LNCAP (cell line): ENCODE results near the gene SETD2.

Source experiments
- TF ChIP-seq, protein P1 (sequence below): fragments of 450-650 bp; IDR thresholded peaks from 2 replicates; pipeline ENCODE4 v1.5.1; 2017; ENCODE audit warnings: mild to moderate bottlenecking

The SETD2 gene

DNA sequence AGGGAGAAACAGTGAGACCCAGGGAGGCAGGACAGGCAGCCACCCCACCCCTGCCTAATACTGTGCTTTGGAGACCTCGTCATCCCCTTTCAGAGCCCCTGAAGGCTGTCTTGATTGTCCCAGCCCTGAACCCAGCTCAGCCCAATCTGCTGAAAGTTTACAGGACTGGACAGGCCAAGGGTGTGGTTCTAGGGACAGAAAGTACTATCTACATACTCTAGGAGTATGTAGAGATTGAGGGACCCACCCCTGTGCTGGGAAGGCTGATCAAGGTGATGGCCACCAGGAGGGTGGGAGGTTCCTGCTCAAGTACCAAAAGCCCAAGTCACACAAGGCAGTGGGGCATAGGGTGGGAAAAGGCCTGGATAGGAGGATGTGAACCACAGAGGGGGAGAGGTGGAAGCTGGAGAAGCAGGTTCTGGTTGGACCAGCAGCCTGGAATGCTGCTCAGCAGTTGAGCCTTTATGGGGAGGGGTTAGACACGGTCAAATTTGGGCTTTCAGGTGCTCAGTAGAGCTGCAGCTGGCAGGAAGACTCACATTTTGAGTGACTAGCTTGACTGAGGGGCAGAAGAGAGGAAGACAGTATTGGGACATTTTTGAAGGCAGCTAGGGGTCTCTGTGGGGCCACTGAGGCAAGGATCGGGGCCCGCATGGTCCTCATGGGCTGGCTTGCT lies 177.7 kb downstream of the SETD2 start:
- TF ChIP-seq, protein P1, sequence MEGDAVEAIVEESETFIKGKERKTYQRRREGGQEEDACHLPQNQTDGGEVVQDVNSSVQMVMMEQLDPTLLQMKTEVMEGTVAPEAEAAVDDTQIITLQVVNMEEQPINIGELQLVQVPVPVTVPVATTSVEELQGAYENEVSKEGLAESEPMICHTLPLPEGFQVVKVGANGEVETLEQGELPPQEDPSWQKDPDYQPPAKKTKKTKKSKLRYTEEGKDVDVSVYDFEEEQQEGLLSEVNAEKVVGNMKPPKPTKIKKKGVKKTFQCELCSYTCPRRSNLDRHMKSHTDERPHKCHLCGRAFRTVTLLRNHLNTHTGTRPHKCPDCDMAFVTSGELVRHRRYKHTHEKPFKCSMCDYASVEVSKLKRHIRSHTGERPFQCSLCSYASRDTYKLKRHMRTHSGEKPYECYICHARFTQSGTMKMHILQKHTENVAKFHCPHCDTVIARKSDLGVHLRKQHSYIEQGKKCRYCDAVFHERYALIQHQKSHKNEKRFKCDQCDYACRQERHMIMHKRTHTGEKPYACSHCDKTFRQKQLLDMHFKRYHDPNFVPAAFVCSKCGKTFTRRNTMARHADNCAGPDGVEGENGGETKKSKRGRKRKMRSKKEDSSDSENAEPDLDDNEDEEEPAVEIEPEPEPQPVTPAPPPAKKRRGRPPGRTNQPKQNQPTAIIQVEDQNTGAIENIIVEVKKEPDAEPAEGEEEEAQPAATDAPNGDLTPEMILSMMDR = no peak

- TF ChIP-seq, protein P1 = no peak
Observed at GRCh38 chr3:46985588-46985987, 178.3 kb downstream of the SETD2 start.

DNA sequence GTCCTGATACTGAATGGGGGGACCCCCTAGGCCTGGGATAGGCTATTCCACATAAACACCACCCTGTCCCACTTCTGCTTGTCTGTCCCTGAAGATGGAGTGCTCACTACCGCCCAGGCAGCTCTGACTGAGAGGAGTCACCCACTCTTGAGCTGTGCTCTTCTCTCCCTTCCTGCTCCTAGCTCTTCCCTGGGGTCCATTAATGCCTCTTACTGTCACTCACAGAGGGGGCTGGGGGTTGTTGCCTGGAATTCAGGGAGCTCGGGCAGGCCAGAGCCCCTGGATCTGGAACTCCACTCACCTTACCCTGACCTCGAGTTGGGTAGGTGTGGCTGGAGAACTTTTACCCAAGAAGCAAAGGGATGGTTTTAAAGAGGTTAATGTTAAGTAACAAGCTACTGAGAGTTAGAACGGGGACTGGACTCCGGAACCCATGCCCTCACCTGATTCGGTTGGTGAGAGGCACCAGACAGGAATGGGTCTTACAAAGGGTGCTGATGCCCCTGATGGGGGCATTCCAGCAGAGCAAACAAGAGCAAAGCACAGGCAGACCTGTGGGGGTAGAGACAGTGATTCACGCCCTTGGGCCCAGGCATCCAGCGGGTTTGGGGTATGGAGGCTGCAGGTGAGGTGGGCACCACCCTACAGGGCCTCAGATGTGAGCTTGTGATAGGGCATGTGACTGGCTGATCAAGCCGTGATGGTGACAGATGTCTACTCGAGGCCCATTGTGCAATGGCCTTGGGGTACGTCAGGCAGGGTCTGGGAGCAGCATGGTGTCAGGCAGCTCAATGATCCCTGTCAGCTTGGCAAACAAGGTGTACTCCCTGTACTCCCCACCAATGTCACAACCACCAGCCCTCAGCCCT lies 179.1 kb downstream of the SETD2 start:
- TF ChIP-seq, protein P1 = no peak

- TF ChIP-seq, protein P1 = no peak
Observed at GRCh38 chr3:46982546-46982945, 181.4 kb downstream of the SETD2 start.

GRCh38 chr3:46981932-46982471 lies 181.9 kb downstream of the SETD2 start:
- TF ChIP-seq, protein P1 = no peak

GRCh38 chr3:46979958-46980497 lies 183.9 kb downstream of the SETD2 start:
- TF ChIP-seq, protein P1 = no peak
